HUES6 (cell line): ENCODE measurements around the gene PHPT1.
"Not testable (repeated sequence)": the region's sequence is repeated elsewhere in the genome, so short reads cannot be mapped to it uniquely, and the experiment has no call there.

Experiments used
- H3K27ac ChIP-seq: 2 replicates; pipeline ENCODE4 v1.7.0; 2013; ENCODE audit warnings: low read depth, mild to moderate bottlenecking, low read length, inconsistent platforms
- H3K27me3 ChIP-seq: 2 replicates; pipeline ENCODE4 v1.6.1; 2013; ENCODE audit warnings: low read length; ENCODE audit not compliant: control insufficient read depth, insufficient read depth
- H3K36me3 ChIP-seq: 2 replicates; pipeline ENCODE4 v1.6.1; 2013; ENCODE audit warnings: low read length; ENCODE audit not compliant: control insufficient read depth, insufficient read depth
- H3K4me1 ChIP-seq: 2 replicates; pipeline ENCODE4 v1.6.1; 2013; ENCODE audit warnings: low read length; ENCODE audit not compliant: control insufficient read depth, insufficient read depth
- H3K4me3 ChIP-seq: 2 replicates; pipeline ENCODE4 v1.5.1; 2013; ENCODE audit warnings: low read depth, low read length
- H3K9ac ChIP-seq: one replicate; pipeline ENCODE4 v1.6.1; 2013; ENCODE audit warnings: mild to moderate bottlenecking, low read length
- H3K9me3 ChIP-seq: 2 replicates; pipeline ENCODE4 v1.6.1; 2013; ENCODE audit warnings: low read depth, low read length; ENCODE audit not compliant: control insufficient read depth, insufficient read depth

The PHPT1 gene

GRCh38 chr9:136832581-136832980 lies 16.6 kb upstream of the PHPT1 start:
- Histone ChIP-seq H3K27ac (no peak overlapping the region), H3K9me3 (no peaks in the 10 kb centered on the region), H3K4me3 (no peak overlapping the region), H3K36me3 (peaks cover 75% of the 10 kb centered on the region), H3K9ac (no peak overlapping the region), H3K4me1 (no peaks in the 10 kb centered on the region), H3K27me3 (no peaks in the 10 kb centered on the region)

- H3K36me3 ChIP-seq = peaks cover 74% of the 10 kb centered on the region
- not testable (repeated sequence) for H3K4me1 ChIP-seq, H3K27ac ChIP-seq
Observed at GRCh38 chr9:136833381-136834048, 15.7 kb upstream of the PHPT1 start.

GRCh38 chr9:136835162-136835931 lies 13.9 kb upstream of the PHPT1 start:
- Histone ChIP-seq H3K9ac (no peak overlapping the region), H3K36me3 (peaks cover 72% of the 10 kb centered on the region), H3K27me3 (no peaks in the 10 kb centered on the region), H3K9me3 (no peaks in the 10 kb centered on the region), H3K27ac (no peak overlapping the region), H3K4me3 (no peak overlapping the region), H3K4me1 (peaks cover 11% of the 10 kb centered on the region)

More at GRCh38 chr9:136833381-136834048, 15.7 kb upstream of the PHPT1 start:
- not testable (repeated sequence) for H3K9ac ChIP-seq, H3K4me3 ChIP-seq, H3K9me3 ChIP-seq, H3K27me3 ChIP-seq

GRCh38 chr9:136835932-136836904 lies 13.0 kb upstream of the PHPT1 start:
- no peaks in the 10 kb centered on the region for H3K27me3 ChIP-seq
- peaks cover 20% of the 10 kb centered on the region for H3K4me1 ChIP-seq
- H3K9ac ChIP-seq = no peak overlapping the region
- no peak overlapping the region for H3K4me3 ChIP-seq
- peaks cover 64% of the 10 kb centered on the region for H3K36me3 ChIP-seq
- no peaks in the 10 kb centered on the region for H3K9me3 ChIP-seq
- H3K27ac ChIP-seq = no peak overlapping the region

- H3K4me1 ChIP-seq = peaks cover 26% of the 10 kb centered on the region
- H3K27me3 ChIP-seq = no peaks in the 10 kb centered on the region
- H3K36me3 ChIP-seq = peaks cover 53% of the 10 kb centered on the region
- H3K4me3 ChIP-seq = no peak overlapping the region
- H3K9ac ChIP-seq = no peak overlapping the region
- H3K27ac ChIP-seq = no peak overlapping the region
- no peaks in the 10 kb centered on the region for H3K9me3 ChIP-seq
Observed at GRCh38 chr9:136837146-136837855, 11.9 kb upstream of the PHPT1 start.

GRCh38 chr9:136837856-136838277 lies 11.3 kb upstream of the PHPT1 start:
- Histone ChIP-seq H3K4me1 (peaks cover 30% of the 10 kb centered on the region), H3K36me3 (peaks cover 48% of the 10 kb centered on the region)
- not testable (repeated sequence) for H3K27ac ChIP-seq, H3K9ac ChIP-seq, H3K4me3 ChIP-seq, H3K9me3 ChIP-seq, H3K27me3 ChIP-seq

GRCh38 chr9:136838314-136839228 lies 10.6 kb upstream of the PHPT1 start:
- Histone ChIP-seq H3K27me3 (no peaks in the 10 kb centered on the region), H3K9ac (no peak overlapping the region), H3K4me1 (peaks cover 30% of the 10 kb centered on the region), H3K4me3 (no peak overlapping the region), H3K36me3 (peaks cover 47% of the 10 kb centered on the region), H3K27ac (no peak overlapping the region), H3K9me3 (no peaks in the 10 kb centered on the region)

- Histone ChIP-seq H3K4me1 (peaks cover 30% of the 10 kb centered on the region), H3K27ac (0 out of 2 replicates have a peak overlapping the region, but pooled peaks have one; percentile 0), H3K9ac (no peak overlapping the region), H3K4me3 (no peak overlapping the region), H3K36me3 (peaks cover 42% of the 10 kb centered on the region), H3K9me3 (no peaks in the 10 kb centered on the region), H3K27me3 (no peaks in the 10 kb centered on the region)
Observed at GRCh38 chr9:136839229-136840139, 9.7 kb upstream of the PHPT1 start.
